ENCODE data around the gene IKZF1.

The IKZF1 gene

DNA sequence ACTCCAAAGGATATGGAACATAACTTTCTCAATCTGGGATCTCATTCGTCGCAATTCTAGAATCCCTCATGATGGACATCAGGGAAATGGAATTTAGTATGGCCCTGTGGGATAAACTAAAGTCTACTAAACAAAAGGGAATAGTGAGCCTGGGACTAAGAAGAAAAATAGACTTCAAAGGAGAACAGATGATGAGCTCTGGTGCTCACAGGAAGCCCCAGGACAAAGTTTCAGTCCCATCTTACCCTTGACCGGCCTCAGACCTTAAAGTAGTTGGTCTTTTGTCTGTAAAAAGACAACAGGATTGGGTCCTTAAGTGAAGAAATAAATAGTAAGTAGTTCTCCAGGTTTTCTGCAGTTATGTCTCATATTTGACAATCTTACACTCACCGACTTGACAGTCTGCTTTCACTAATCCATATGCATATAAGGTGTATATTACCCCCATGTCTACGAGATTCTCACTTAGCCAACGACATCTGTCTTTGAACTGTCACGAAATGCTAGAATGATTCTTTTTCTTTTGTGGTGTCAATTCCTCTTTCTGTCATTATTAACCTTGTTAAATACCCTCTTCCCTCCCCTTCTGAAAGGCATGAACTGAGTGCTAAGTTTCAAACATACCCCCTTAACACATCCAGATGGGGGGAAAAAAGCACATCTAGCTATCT lies 10.9 kb upstream of the IKZF1 start:
- peaks cover 31 to 52% of the 10 kb centered on the region in 2 donors for H3K4me1 Mint-ChIP-seq

DNA sequence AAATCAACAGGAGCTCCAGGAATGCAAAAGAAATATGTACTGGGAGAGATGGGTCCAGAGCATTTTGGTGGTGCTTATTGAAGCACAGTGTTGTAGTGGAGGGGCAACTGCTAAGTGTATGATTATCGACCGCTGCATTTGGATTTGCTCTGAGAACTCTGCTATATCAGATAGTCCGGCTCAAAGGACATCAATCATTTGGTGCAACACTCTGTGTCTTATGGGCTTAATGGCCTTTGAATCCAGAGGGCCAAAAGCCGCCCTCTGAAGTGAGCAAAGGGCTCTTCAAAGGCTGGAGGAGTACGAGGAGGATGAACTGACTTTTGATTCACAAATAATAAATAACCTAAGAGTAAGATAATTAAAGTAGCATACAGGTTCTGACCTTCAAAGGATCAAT lies 9.4 kb upstream of the IKZF1 start:
- no peaks in the 10 kb centered on the region for H3K27me3 Mint-ChIP-seq
- H3K36me3 Mint-ChIP-seq: no peaks in the 10 kb centered on the region
- no peak for ATAC-seq (replicated peaks)
- DNase-seq: no peak
- peaks cover 37 to 56% of the 10 kb centered on the region in 2 donors for H3K4me1 Mint-ChIP-seq
- H3K9me3 Mint-ChIP-seq: peaks cover 0 to 1% of the 10 kb centered on the region in 2 donors
- no peak overlapping the region for H3K27ac Mint-ChIP-seq
- H3K4me3 Mint-ChIP-seq: no peak overlapping the region

More for the DNA sequence above, 10.9 kb upstream of the IKZF1 start:
- DNase-seq: no peak
- peak overlapping the region; percentile 95 for H3K27ac Mint-ChIP-seq
- H3K9me3 Mint-ChIP-seq: peaks cover 0 to 1% of the 10 kb centered on the region in 2 donors
- H3K36me3 Mint-ChIP-seq: no peaks in the 10 kb centered on the region
- peak; percentile 83 to 89 for ATAC-seq (replicated peaks)
- H3K4me3 Mint-ChIP-seq: peak overlapping the region; percentile 38 to 59
- H3K27me3 Mint-ChIP-seq: no peaks in the 10 kb centered on the region

DNA sequence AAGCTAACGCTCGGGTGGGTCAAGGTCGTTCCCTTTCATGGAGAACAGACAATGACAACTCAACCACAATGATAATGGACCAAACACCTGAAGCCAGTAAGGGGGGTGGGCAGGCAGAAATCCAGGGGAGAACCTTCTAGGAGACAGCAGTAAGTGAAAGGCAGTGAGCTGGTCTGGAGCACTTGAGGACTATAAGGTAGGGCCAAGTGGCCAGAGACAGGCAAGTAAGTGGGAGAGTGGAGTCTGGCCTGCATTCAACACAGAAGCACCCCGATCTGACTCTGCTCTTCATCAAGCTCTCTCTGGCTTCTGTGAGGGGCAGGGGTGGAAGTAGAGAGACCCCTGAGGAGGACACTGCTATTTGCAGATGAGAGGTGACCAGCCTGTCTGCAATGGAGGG lies 7.7 kb upstream of the IKZF1 start:
- Mint-ChIP-seq H3K27me3 (no peaks in the 10 kb centered on the region), H3K36me3 (no peaks in the 10 kb centered on the region), H3K9me3 (no peaks in the 10 kb centered on the region), H3K4me3 (no peak overlapping the region), H3K27ac (peak overlapping the region; percentile 11), H3K4me1 (peaks cover 43 to 66% of the 10 kb centered on the region in 2 donors)
- DNase-seq (no peak), ATAC-seq (replicated peaks) (no peak)

DNA sequence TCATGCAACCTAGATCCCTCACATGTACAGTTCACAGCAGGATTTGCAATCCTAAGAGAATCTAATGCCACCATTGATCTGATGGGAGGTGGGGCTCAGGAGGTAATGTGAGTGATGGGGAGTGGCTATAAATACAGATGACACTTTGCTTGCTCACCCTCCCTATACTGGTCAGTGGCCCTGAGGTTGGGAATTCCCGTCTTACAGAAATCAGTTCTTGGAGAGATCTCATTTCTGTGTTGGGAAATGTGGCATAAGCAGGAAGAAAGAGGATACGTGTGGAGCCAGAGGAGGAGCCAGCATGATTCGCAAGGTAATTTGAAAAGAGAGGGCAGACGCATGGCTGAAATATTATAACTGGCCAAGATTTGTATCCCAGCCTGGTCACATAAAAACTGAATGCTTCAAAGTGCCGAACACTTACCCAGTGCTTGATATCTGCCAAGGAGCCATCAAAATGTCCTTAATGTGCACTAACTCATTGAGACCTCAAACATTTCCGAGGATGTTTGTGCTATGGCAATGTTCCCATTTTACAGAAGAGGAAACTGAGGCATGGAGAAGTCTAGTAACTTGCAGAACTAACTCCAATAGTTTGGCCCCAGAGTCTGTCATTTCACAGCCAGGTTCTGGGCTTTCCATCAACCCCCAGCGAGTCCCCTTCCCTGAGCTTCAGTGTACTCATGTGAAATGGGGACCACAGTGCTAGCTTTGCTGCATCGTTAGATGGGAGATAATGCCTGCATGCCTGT lies 5.5 kb upstream of the IKZF1 start:
- no peak for DNase-seq
- no peak for ATAC-seq (replicated peaks)
- H3K4me1 Mint-ChIP-seq: peaks cover 31 to 61% of the 10 kb centered on the region in 2 donors
- H3K4me3 Mint-ChIP-seq: no peak overlapping the region
- no peaks in the 10 kb centered on the region for H3K27me3 Mint-ChIP-seq
- H3K27ac Mint-ChIP-seq: no peak overlapping the region
- no peaks in the 10 kb centered on the region for H3K9me3 Mint-ChIP-seq
- H3K36me3 Mint-ChIP-seq: no peaks in the 10 kb centered on the region

DNA sequence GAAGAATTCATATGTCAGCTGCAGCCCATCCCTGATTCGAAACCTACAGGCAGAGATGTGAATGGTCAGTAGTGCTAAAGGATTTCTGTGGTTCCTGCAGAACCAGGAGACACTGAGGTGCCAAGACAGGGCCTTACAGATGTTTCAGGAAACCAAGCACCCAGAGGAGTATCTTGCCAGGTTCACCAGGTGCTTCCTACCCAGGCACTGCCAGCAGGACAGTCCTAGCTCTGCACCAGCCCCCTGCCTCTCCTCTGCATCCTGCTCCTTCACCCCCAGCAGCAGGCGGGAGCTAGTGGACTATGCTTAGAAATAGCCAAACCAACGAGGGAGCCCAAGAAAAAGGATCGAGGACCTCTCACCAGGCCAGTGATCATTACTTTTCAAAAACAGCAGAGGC lies 4.2 kb upstream of the IKZF1 start:
- ATAC-seq (replicated peaks): no peak
- Mint-ChIP-seq H3K4me1 (peaks cover 28 to 54% of the 10 kb centered on the region in 2 donors), H3K36me3 (peaks cover 4 to 5% of the 10 kb centered on the region in 2 donors), H3K9me3 (no peaks in the 10 kb centered on the region), H3K27ac (peak overlapping the region; percentile 81), H3K27me3 (no peaks in the 10 kb centered on the region), H3K4me3 (no peak overlapping the region)
- no peak for DNase-seq

DNA sequence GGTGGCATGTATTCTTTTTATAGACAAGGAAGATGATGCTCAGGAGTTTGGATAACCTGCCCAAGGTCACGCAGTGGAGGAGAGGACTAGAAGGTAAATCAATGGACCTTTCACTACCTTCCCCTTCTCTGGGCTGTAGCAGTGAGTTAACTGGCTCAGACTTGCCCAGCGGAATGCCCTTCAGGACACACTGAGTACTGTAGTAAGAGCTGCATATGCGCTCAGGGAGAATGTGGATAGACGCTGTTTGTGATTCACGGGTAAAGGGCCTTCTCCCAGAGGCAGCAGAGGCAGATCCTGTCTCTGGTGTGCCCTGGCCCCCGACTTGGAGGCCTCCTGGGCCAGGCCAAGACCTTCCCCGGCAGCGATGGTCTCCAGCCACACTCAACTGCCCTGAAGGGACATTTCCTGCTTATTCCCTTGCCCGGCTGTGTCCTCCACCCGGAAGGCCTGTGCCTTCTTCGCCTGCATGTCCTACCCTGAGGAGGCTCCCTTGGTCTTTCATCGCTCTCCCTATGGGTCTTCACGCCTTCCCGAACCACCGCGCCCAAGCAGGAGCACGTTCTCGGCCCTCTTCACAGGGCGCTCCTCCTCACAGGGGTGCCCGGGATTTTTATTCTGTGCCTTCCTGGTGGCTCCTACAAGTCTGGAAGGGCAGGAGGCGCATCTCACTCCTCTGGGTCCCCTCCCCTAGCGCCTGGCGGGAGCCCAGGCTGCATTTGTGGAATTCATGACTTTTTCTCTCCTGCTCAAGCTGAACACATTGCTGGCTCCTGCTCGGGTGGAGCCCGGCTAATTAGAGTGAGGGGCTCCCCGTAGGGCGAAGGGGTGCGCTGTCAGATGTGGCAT lies 1.8 kb upstream of the IKZF1 start:
- ATAC-seq (replicated peaks) (no peak), DNase-seq (no peak)
- Mint-ChIP-seq H3K27me3 (no peaks in the 10 kb centered on the region), H3K9me3 (no peaks in the 10 kb centered on the region), H3K27ac (peak overlapping the region; percentile 81), H3K36me3 (peaks cover 21 to 26% of the 10 kb centered on the region in 2 donors), H3K4me1 (peaks cover 26 to 52% of the 10 kb centered on the region in 2 donors), H3K4me3 (peak overlapping the region; percentile 69 to 77)

DNA sequence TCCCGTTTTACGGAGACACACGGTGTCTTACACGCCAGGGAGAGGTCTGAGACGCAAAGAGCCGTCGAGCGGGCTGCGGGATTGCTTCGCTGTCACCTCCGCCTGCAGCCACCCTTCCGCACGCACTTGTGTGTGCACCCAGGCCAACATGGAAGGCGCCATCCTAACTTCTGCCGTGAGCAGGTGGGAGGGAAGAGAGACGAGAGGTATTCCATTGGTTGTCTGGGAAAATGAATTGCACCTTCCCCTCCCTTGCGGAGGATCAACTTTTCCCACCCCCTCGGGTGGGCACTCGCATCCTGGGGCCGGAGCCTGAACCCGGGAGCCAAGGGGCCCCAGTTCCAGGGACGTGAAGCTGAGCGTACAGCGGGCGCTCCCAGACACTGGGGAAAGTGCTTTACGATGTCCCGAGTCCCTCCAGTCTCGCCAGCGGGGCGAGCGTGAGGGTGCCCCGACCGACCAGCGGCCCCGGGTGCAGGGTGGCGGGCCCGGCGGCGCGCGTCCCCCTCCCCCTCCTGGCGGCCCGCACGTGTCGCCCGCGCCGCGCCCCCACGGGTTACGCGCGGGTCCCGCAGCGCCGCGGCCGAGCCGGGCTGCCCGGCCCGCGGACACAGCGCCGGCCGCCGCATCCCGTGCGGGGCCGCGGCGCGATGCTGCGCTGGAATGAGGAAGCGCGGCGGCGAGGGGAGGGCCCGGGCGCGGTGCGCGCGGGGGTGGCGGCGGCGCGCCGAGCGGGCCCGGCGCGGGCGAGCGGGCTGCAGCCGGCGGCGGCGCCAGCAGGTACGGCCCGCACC lies 984 bp upstream of the IKZF1 start:
- Mint-ChIP-seq H3K9me3 (no peaks in the 10 kb centered on the region), H3K36me3 (peaks cover 29 to 34% of the 10 kb centered on the region in 2 donors), H3K4me1 (peaks cover 30 to 60% of the 10 kb centered on the region in 2 donors), H3K4me3 (peak overlapping the region; percentile 69 to 95), H3K27me3 (no peaks in the 10 kb centered on the region), H3K27ac (peak overlapping the region; percentile 81)
- DNase-seq (no peak), ATAC-seq (replicated peaks) (peak; percentile 36)

DNA sequence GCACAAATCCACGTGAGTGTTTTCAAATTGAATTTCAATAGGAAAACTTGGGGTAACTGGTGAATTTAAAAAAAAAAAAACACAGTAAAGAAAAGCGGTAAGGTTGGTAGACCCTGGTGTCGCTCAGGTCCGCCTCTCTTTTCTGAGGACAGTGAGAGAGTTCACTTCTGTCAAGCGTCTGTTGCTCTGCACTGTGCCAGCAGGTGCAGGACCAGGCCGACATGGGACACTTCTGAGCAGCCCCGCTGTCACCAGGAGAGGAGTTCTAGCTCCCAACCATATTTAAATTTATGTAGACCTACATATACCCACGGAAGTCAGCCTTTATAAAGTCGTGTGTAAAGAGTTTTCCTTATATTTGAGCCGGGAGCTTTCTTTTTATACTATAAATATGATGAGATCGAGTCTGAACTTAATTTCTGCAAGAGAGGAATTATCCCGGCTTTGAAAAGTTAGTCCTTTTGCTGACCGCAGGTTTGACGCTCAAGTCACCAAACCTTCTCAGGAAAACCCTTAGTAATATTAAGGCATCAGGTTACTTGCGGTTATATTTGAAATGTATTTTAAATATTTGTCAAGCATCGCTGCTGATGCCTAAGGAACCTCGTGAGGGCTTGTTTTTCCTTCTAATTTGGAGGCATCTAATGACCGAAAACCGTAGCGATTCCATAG lies 531 bp downstream of the IKZF1 start:
- Mint-ChIP-seq H3K27ac (peak overlapping the region; percentile 99), H3K4me3 (peak overlapping the region; percentile 95), H3K4me1 (peaks cover 30 to 61% of the 10 kb centered on the region in 2 donors), H3K27me3 (no peaks in the 10 kb centered on the region), H3K36me3 (peaks cover 38 to 44% of the 10 kb centered on the region in 2 donors), H3K9me3 (no peaks in the 10 kb centered on the region)
- DNase-seq (no peak), ATAC-seq (replicated peaks) (peak; percentile 69 to 71)

DNA sequence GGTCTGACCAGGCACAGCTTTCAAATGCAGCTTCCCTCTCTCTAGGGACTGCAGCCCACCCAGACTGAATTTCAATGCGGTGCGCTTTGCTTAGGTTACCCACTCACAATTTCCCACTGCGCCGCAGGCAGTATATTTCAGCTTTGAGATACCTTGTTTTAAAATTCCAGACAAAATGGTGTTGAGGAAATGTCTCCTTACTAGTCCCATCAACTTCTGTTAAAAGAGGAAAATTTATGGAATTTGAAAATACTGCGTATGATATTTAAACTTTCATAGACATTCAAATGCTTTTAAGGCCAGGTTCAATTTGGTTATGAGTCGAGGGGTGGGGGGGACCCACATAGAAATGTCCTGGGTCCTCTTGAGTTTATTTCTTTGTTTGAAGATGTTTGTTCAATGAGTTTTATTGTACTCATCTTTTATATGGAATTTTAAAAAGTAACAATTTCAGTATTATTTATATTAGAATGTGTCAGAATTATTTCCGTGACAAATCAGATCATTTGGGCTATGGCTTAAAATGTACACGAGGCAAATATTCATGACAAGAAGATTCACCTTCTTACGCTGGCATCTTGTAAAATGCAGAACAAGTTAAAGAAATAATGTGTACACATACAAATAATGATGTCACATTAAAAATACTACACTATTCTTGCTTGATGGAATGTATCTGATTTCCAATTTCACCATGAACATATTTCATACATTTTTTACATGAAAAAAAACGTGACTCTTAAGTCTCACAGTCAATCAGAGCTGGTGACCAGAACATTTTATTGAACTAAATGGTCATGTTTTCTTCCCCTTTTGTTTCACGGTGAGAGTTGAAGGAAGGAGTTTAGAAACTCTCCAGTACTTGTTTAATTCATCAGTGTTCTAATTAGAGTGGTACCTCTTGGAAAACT lies 1.3 kb downstream of the IKZF1 start:
- DNase-seq (no peak), ATAC-seq (replicated peaks) (no peak)
- peaks cover 28 to 59% of the 10 kb centered on the region in 2 donors for H3K4me1 Mint-ChIP-seq
- H3K4me3 Mint-ChIP-seq: peak overlapping the region; percentile 95
- no peaks in the 10 kb centered on the region for H3K27me3 Mint-ChIP-seq
- H3K27ac Mint-ChIP-seq: peak overlapping the region; percentile 94
- no peaks in the 10 kb centered on the region for H3K9me3 Mint-ChIP-seq
- H3K36me3 Mint-ChIP-seq: peaks cover 38 to 44% of the 10 kb centered on the region in 2 donors

DNA sequence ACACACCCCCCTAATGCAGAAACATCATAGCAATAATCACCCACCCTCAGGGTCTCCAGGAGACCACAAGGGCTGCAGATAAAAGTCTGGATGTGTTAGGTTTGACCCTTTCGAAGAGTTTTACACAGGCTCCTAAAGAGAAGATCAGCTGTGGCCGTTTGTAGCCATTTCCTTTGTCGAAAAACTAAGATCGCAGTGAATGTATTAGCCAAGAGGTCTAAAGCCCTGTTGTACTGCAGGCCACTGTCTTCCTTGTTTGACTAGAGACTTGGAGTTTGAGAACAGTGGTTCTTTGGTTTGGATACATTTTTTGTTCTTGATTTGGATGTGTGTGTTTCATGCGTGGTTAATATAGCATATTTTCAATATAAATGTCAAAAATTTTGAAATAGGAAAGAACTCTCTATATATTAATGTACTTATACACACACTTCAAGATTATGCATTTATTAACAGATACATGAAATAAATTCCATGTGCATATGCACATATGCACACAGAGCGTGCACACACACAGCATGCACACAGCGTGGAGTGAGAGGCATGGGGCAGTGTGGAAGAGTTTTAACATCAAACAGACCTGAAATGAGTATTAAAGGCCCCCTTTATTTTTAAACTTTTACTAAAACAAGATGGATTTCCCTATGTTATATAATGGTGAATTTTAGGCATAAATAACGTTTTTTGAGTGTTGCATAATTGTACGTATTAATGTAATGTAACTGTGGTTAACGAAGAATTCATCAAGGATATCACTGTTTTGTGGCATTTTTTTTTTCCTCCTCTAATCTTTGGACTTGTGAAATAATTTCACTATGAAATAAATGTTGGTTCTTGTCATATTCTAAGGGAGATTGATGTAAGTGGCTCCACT lies 2.2 kb downstream of the IKZF1 start:
- peaks cover 26 to 52% of the 10 kb centered on the region in 2 donors for H3K4me1 Mint-ChIP-seq
- peaks cover 38 to 44% of the 10 kb centered on the region in 2 donors for H3K36me3 Mint-ChIP-seq

DNA sequence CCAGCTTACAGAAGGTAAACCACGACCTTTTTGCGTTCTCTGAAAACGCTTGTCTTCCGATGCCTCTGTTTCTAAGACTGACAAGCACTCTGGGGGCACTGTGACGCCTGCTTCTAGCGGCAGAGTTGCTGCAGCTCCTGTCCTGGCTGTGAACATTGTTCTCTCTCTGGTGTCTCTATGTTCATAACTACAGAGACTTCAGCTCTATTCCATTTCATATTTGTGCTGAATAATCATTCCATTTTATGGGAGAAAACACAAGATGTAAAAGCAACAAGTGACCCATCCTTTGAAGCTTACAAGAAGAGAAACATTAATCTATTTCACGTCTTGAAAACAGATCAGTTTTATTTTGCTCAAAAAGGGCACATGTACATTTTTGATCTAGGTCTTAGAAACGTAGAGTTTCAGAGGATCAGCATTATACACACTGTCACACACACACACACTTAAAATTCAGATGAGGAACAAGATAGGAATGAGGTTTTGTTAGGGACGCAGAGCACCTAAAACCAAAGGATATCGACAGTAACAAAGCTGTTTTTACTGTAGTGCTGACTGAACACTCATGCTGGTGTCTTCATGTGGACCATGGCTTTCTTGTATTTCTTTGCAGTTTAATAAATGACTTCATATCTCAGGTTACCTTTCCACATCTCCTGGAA lies 3.0 kb downstream of the IKZF1 start:
- H3K27me3 Mint-ChIP-seq: no peaks in the 10 kb centered on the region
- peaks cover 24 to 52% of the 10 kb centered on the region in 2 donors for H3K4me1 Mint-ChIP-seq
- H3K36me3 Mint-ChIP-seq: peaks cover 41 to 45% of the 10 kb centered on the region in 2 donors
- no peak for DNase-seq
- peak overlapping the region; percentile 95 for H3K4me3 Mint-ChIP-seq
- no peaks in the 10 kb centered on the region for H3K9me3 Mint-ChIP-seq
- H3K27ac Mint-ChIP-seq: peak overlapping the region; percentile 93
- ATAC-seq (replicated peaks): peak; percentile 26 to 31

More for the DNA sequence above, 2.2 kb downstream of the IKZF1 start:
- no peak for ATAC-seq (replicated peaks)
- Mint-ChIP-seq H3K4me3 (peak overlapping the region; percentile 95), H3K27me3 (no peaks in the 10 kb centered on the region), H3K27ac (peak overlapping the region; percentile 94), H3K9me3 (no peaks in the 10 kb centered on the region)
- DNase-seq: no peak

Measured in stimulated activated naive B cell treated with anti-CD40 and anti-IgM and Interleukin-4, amounts not matched to agents 10 μg/mL and 1 μg/mL and 100 μg/mL, for 72 hours (primary cell).